Right lobe of liver (tissue), 4 donors: ENCODE data around the gene SFT2D1.

ENCODE experiments used
- POLR2A ChIP-seq: fragments of 450-650 bp; IDR thresholded peaks from one replicate; pipeline ENCODE4 v1.6.1; 2017; ENCODE audit warnings: antibody characterized with exemption, mild to moderate bottlenecking
- TF ChIP-seq, protein P1 (sequence below), 4 donors: fragments of 200-600 bp in 3 of 4; fragments of 450-650 bp in 1 of 4; IDR thresholded peaks; one replicate each; pipeline versions ENCODE4 v1.5.1 to v1.8.0; 2016 to 2022; ENCODE audit warnings: antibody characterized with exemption in 4 of 4, mild to moderate bottlenecking in 2 of 4
- donor health status: DM: no; HTN: no; CAD: no.
- donor health status: DM: no; HTN: no; CAD: no.
- donor health status: DM: no; HTN: yes; CAD: no.

DNA sequence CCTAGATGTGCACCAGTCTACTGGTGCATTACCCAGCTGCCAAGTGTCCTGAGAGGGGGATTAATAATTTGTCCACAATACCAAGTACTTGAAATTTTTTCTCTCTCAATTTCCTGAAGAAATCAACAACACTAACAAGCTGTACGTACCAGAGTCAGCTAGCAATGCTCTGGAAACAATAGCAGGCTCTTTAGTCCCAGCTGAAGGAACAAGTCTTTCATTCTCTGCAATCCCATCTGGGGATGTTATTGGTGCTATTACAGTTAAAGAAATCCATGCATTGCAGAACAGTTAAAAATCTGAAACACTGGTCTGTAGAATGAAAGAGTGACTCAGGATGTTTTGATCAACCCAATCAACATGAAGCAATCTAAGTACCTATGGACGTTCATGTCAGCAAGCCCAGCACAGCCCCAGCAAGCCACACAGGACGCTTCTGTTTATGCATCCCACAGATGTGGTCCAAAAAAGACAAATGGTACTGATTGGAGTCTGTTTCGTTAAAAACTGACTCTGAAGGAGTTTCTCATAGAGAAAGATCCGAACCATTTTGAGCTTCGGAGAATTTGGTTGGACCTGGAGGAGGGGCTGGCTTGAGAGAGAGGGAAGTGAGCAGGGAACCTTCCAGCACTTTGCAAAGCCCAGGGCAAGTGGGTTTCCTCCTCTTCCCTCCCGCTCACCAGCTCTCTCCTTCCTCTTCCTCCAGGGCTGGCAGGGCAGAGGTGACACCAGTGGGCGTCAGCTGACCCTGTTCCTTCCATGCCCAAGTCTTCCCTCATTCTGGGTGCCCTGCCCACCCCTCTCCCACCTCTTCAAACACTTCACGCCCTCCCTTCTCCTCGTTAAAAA is 46.1 kb downstream of the SFT2D1 start:
- TF ChIP-seq, protein P1, sequence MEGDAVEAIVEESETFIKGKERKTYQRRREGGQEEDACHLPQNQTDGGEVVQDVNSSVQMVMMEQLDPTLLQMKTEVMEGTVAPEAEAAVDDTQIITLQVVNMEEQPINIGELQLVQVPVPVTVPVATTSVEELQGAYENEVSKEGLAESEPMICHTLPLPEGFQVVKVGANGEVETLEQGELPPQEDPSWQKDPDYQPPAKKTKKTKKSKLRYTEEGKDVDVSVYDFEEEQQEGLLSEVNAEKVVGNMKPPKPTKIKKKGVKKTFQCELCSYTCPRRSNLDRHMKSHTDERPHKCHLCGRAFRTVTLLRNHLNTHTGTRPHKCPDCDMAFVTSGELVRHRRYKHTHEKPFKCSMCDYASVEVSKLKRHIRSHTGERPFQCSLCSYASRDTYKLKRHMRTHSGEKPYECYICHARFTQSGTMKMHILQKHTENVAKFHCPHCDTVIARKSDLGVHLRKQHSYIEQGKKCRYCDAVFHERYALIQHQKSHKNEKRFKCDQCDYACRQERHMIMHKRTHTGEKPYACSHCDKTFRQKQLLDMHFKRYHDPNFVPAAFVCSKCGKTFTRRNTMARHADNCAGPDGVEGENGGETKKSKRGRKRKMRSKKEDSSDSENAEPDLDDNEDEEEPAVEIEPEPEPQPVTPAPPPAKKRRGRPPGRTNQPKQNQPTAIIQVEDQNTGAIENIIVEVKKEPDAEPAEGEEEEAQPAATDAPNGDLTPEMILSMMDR (IDR thresholded peaks at IDR 0.05): no peak
- no peak for TF ChIP-seq POLR2A
